AG08396 (cell line): ENCODE measurements around the gene HBE1.
A peak's percentile ranks its signal among the peaks of the same experiment; 100 is the strongest.
"Not testable (repeated sequence)": the region's sequence is repeated elsewhere in the genome, so short reads cannot be mapped to it uniquely, and the experiment has no call there.

Experiments used
- DNase-seq: peaks from one replicate; pipeline ENCODE4 v3.0.0; 2012; ENCODE audit warnings: low spot score, mixed read lengths

The HBE1 gene

GRCh38 chr11:5252919-5253265 lies 16.9 kb downstream of the HBE1 start:
- DNase-seq = no peak

DNA sequence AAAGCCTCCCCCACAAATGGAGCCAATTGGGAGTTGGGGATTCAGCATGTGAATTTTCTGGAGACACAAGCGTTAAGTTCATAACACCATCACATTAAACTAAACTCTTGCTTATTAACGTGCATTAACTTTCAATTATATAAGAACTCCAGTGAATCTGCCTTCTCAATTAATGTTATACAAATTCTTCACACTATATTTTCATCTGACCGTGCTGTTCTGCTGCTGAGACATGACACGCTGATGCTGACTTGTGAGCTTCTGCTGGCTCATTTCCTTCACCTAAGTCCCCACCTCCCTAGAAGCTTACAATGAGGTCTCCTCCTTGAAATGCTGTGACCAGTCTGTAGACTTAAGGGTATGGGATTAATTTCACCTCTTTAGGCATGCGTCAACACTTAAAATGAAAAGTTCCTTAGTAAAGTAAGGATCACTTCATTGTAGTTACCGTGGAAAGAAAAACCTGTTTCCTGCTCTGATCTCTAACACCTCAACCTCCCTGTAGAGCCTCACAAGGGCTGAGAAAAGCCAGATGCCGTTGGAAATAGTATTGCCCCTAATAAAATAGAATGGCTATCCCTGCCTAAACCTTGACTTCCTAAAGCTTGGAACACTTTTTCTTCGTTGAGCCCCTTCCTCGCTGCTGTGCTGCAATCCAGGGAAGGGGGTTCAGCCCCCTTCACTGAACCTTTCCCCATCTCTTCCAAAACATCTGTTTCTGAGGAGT lies 17.4 kb downstream of the HBE1 start:
- no peak for DNase-seq

DNA sequence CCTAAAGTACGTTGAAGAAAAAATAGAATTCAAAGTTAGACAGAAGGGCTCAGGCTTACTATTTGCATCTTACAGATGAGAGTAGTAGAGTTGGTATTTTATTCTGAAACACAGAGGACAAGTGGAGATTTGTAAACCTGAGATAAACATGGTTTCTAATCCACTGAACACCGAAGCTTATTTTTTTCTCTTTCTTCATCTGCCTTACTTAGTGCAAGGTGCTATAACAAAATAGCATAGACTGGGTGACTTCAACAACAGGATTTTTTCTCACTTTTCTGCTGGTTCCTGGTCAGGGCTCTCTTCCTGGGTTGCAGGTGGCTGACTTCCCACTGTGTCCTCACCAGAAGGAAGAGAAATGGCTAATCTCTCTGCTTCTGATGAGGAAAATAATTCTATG lies 18.0 kb downstream of the HBE1 start:
- DNase-seq = no peak

DNA sequence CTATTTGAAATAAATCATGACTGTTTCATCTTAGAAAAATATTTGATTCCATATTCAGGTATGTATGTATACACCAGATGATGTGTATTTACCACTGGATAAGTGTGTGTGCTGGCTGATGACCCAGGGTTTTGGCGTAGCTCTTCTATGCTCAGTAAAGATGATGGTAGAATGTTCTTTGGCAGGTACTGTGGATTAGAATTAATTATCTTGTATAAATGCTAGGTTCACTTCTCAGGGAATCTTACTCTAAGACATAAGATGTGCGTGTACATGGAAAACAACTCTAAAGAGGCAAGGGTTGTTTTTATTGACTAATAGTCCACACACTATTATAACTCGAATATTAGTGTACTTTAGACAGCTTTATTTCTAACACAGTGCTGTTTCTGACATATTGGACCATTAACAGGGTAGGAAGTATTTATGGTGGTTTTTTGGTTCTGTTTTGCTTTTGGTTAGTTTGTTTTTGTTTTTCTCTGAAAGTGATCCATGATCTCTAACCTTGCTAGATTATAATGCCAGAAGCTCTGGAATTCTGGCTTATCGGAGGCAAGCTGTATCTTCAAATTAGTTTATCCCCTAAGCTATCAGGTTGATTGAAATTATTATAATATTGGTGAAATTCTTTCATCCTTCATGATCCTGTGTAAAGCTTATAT lies 19.1 kb downstream of the HBE1 start:
- no peak for DNase-seq

- DNase-seq = not testable (repeated sequence)
Measured at GRCh38 chr11:5249807-5250396, 19.8 kb downstream of the HBE1 start, which contains the start of gene HBG1. Gene HBG1, minus strand, starts transcription at chr11:5249857. Its CDS starts 53 bp downstream, at chr11:5249804.

DNA sequence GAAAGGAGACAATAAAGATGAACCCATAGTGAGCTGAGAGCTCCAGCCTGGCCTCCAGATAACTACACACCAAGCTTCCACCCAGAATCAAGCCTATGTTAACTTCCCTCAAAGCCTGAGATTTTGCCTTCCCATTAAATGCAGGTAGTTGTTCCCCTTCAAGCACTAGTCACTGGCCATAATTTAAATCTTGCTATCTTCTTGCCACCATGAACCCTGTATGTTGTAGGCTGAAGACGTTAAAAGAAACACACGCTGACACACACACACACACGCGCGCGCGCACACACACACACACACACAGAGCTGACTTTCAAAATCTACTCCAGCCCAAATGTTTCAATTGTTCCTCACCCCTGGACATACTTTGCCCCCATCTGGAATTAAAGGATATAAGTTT lies 21.2 kb downstream of the HBE1 start:
- not testable (repeated sequence) for DNase-seq

DNA sequence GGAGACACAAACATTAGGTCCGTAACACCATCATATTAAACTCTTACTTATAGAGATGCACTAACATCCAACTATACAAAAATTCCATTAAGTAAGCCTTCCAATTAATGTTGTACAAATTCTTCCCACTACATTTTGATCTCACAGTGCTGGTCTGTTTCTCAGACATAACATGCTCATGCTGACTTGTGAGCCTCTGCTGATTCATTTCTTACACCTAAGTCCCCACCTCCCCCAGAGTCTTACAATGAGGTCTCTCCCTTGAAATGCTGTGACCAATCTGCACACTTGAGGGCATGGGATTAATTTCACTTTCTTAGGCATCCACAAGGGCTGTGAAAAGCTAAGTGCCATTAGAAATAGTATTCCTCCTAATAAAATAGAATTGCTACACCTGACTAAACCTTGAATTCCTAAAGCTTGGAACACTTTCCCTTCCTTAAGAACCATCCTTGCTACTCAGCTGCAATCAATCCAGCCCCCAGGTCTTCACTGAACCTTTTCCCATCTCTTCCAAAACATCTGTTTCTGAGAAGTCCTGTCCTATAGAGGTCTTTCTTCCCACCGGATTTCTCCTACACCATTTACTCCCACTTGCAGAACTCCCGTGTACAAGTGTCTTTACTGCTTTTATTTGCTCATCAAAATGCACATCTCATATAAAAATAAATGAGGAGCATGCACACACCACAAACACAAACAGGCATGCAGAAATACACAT lies 22.1 kb downstream of the HBE1 start:
- no peak for DNase-seq

DNA sequence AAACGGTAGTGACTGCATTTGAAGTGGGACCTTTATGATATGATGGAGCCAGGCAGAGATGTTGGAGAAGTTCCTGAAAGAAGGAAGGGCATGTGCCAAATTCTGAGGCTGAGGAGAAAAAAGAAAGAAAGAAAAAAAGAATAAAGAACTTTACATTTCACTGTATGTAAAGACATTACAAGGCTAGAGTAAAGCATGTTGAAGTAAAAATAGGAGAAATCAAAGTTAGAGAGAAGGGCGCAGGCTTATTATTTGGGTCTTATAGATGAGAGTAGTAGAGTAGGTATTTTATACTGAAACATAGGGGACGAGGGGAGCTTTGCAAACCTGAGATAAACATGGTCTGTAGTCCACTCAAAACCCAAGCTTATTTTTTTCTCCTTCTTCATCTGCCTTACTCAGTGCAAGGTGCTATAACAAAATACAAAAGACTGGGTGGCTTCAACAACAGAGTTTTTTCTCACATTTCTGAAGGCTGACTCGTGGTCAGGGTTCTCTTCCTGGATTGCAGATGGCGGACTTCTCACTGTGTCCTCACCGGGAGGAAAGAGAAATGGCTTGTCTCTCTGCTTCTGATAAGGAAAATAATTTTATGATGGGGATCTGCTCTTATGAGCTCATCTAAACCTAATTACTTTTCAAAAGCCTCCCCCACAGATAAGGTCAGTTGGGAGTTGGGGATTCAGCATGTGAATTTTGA lies 22.8 kb downstream of the HBE1 start:
- DNase-seq = no peak

- no peak for DNase-seq
Measured at GRCh38 chr11:5245155-5245554, 24.6 kb downstream of the HBE1 start.

GRCh38 chr11:5243816-5244180 lies 25.9 kb downstream of the HBE1 start:
- DNase-seq = no peak

GRCh38 chr11:5242933-5243815 lies 26.6 kb downstream of the HBE1 start:
- DNase-seq = no peak

DNA sequence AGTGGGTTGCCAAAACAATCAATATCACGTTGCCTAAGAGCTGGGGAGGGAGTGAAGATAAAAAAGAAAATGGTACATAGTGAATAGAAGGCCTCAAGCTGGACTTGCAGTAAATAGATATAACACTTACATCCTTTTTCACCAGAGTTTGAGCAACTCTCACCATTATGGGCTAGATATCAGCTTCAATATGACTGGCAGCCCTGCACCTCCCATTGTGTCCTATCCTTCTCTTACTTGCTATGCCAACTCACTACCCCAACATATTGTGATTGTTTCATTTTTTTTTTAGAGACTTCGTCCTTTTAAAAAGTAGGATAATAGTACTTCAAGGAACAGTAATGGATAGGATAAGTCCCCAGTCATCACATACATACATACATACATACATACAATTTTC lies 27.5 kb downstream of the HBE1 start:
- no peak for DNase-seq

- no peak for DNase-seq
Measured at GRCh38 chr11:5241458-5241857, 28.3 kb downstream of the HBE1 start.

DNA sequence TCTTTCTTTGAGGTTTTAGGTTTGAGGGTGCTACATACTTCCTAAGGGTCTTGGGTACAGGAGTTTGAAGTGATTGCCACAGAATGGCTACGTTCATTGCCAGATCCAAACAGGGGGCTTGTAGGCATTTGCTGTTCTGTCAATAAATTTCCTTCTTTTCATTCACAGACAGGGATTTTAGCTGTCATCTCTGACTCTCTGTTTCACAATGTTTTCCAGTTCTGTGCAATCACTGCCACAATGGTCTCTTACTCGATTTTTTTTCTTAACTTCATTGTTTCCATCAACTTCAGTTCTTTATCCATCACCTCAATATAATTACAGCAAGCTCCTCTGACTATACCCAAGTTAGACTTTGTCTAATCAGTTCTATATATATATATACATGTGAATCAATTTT lies 29.3 kb downstream of the HBE1 start:
- DNase-seq = no peak

GRCh38 chr11:5240056-5240455 lies 29.7 kb downstream of the HBE1 start:
- DNase-seq = no peak

GRCh38 chr11:5239046-5239445 lies 30.7 kb downstream of the HBE1 start:
- no peak for DNase-seq

GRCh38 chr11:5238486-5238885 lies 31.3 kb downstream of the HBE1 start:
- DNase-seq = no peak

- no peak for DNase-seq
Measured at GRCh38 chr11:5237420-5237819, 32.3 kb downstream of the HBE1 start.

- no peak for DNase-seq
Measured at GRCh38 chr11:5235364-5236095, 34.2 kb downstream of the HBE1 start.

DNA sequence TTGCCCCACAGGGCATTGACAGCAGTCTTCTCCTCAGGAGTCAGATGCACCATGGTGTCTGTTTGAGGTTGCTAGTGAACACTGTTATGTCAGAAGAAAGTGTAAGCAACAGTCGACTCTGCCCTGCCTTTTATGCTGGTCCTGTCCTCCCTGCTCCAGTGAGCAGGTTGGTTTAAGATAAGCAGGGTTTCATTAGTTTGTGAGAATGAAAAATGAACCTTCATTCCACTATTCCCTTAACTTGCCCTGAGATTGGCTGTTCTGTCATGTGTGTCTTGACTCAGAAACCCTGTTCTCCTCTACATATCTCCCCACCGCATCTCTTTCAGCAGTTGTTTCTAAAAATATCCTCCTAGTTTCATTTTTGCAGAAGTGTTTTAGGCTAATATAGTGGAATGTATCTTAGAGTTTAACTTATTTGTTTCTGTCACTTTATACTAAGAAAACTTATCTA lies 35.3 kb downstream of the HBE1 start, which contains the start of gene HBD:
HBD (minus strand) TSS at position 103 of the 454 bp plus-strand sequence; CDS start at position 53, 50 bp downstream.
- peak; percentile 60 for DNase-seq
